Stimulated activated naive B cell treated with anti-CD40 and anti-IgM and Interleukin-4, amounts not matched to agents 10 μg/mL and 1 μg/mL and 100 μg/mL, for 72 hours (primary cell): ENCODE measurements around the gene MPHOSPH6.
"Not testable (repeated sequence)": the region's sequence is repeated elsewhere in the genome, so short reads cannot be mapped to it uniquely, and the experiment has no call there.

ENCODE experiments used
- ATAC-seq, 2 donors: fragments of 150-1000 bp; cut with Tn5 transposase; replicated peaks; 2 replicates each; pipeline ENCODE4 v1.10.0; 2021; ENCODE audit warnings: moderate library complexity in 1 of 2
- DNase-seq: peaks from one replicate; pipeline ENCODE4 v3.0.0; 2021
- H3K27ac Mint-ChIP-seq: one replicate; pipeline ENCODE4 v1.8.0; 2022; ENCODE audit warnings: mild to moderate bottlenecking, mixed read lengths
- H3K27me3 Mint-ChIP-seq, 2 donors: one replicate each; pipeline ENCODE4 v1.8.0; 2022; ENCODE audit warnings: mixed read lengths in 2 of 2
- H3K36me3 Mint-ChIP-seq, 2 donors: one replicate each; pipeline ENCODE4 v1.8.0; 2022; ENCODE audit warnings: mixed read lengths in 2 of 2, mild to moderate bottlenecking in 1 of 2
- H3K4me1 Mint-ChIP-seq, 2 donors: one replicate each; pipeline ENCODE4 v1.8.0; 2022; ENCODE audit warnings: mixed read lengths in 2 of 2, mild to moderate bottlenecking in 1 of 2
- H3K4me3 Mint-ChIP-seq, 2 donors: one replicate each; pipeline ENCODE4 v1.8.0; 2022; ENCODE audit warnings: mild to moderate bottlenecking in 2 of 2, mixed read lengths in 2 of 2, moderate library complexity in 1 of 2
- H3K9me3 Mint-ChIP-seq, 2 donors: one replicate each; pipeline ENCODE4 v1.8.0; 2022; ENCODE audit warnings: mixed read lengths in 2 of 2, mild to moderate bottlenecking in 1 of 2

The MPHOSPH6 gene

GRCh38 chr16:82119405-82119804 is 50.6 kb downstream of the MPHOSPH6 start:
- Mint-ChIP-seq H3K9me3 (no peaks in the 10 kb centered on the region), H3K4me3 (no peak overlapping the region), H3K36me3 (no peaks in the 10 kb centered on the region), H3K27me3 (peaks cover 0 to 11% of the 10 kb centered on the region in 2 donors), H3K27ac (no peak overlapping the region), H3K4me1 (no peaks in the 10 kb centered on the region)
- DNase-seq (no peak), ATAC-seq (no peak)

GRCh38 chr16:82118749-82119148 is 51.3 kb downstream of the MPHOSPH6 start:
- Mint-ChIP-seq H3K27me3 (peaks cover 1 to 17% of the 10 kb centered on the region in 2 donors), H3K4me1 (no peaks in the 10 kb centered on the region), H3K27ac (no peak overlapping the region), H3K4me3 (no peak overlapping the region), H3K9me3 (no peaks in the 10 kb centered on the region), H3K36me3 (no peaks in the 10 kb centered on the region)
- DNase-seq = no peak
- no peak for ATAC-seq

GRCh38 chr16:82116535-82116934 is 53.5 kb downstream of the MPHOSPH6 start:
- H3K27ac Mint-ChIP-seq = no peak overlapping the region
- DNase-seq (no peak), ATAC-seq (no peak)
- no peaks in the 10 kb centered on the region for H3K4me1 Mint-ChIP-seq
- H3K4me3 Mint-ChIP-seq = no peak overlapping the region
- H3K36me3 Mint-ChIP-seq = no peaks in the 10 kb centered on the region
- no peaks in the 10 kb centered on the region for H3K9me3 Mint-ChIP-seq
- peaks cover 7 to 18% of the 10 kb centered on the region in 2 donors for H3K27me3 Mint-ChIP-seq

GRCh38 chr16:82113741-82114140 is 56.3 kb downstream of the MPHOSPH6 start:
- ATAC-seq (no peak), DNase-seq (no peak)
- Mint-ChIP-seq H3K27me3 (peaks cover 12 to 23% of the 10 kb centered on the region in 2 donors), H3K9me3 (no peaks in the 10 kb centered on the region), H3K4me1 (peaks cover 0 to 7% of the 10 kb centered on the region in 2 donors), H3K4me3 (no peak overlapping the region), H3K27ac (no peak overlapping the region), H3K36me3 (no peaks in the 10 kb centered on the region)

- ATAC-seq = no peak
- no peak overlapping the region for H3K27ac Mint-ChIP-seq
- peaks cover 14 to 33% of the 10 kb centered on the region in 2 donors for H3K27me3 Mint-ChIP-seq
- H3K9me3 Mint-ChIP-seq = no peaks in the 10 kb centered on the region
- no peak for DNase-seq
- no peaks in the 10 kb centered on the region for H3K36me3 Mint-ChIP-seq
- peaks cover 0 to 8% of the 10 kb centered on the region in 2 donors for H3K4me1 Mint-ChIP-seq
- H3K4me3 Mint-ChIP-seq = no peak overlapping the region
Observed at GRCh38 chr16:82111944-82112343, 58.1 kb downstream of the MPHOSPH6 start.

GRCh38 chr16:82109266-82109665 is 60.8 kb downstream of the MPHOSPH6 start:
- ATAC-seq = peak in 1 of 2 donors; percentile 39
- H3K27ac Mint-ChIP-seq, H3K4me3 Mint-ChIP-seq, H3K9me3 Mint-ChIP-seq, H3K4me1 Mint-ChIP-seq, H3K36me3 Mint-ChIP-seq, DNase-seq: not testable (repeated sequence)
- H3K27me3 Mint-ChIP-seq = peaks cover 14 to 27% of the 10 kb centered on the region in 2 donors

GRCh38 chr16:82108774-82109173 is 61.2 kb downstream of the MPHOSPH6 start:
- H3K4me1 Mint-ChIP-seq = peaks cover 0 to 8% of the 10 kb centered on the region in 2 donors
- peaks cover 13 to 23% of the 10 kb centered on the region in 2 donors for H3K27me3 Mint-ChIP-seq

GRCh38 chr16:82108100-82108499 is 61.9 kb downstream of the MPHOSPH6 start:
- ATAC-seq = no peak
- Mint-ChIP-seq H3K27me3 (peaks cover 7 to 16% of the 10 kb centered on the region in 2 donors), H3K4me1 (peaks cover 0 to 8% of the 10 kb centered on the region in 2 donors), H3K4me3 (no peak overlapping the region), H3K9me3 (no peaks in the 10 kb centered on the region), H3K36me3 (no peaks in the 10 kb centered on the region), H3K27ac (no peak overlapping the region)
- no peak for DNase-seq

More at GRCh38 chr16:82108774-82109173, 61.2 kb downstream of the MPHOSPH6 start:
- Mint-ChIP-seq H3K36me3 (no peaks in the 10 kb centered on the region), H3K4me3 (no peak overlapping the region), H3K27ac (no peak overlapping the region), H3K9me3 (no peaks in the 10 kb centered on the region)
- DNase-seq (no peak), ATAC-seq (peak in 1 of 2 donors; percentile 12)

GRCh38 chr16:82105107-82105506 is 64.9 kb downstream of the MPHOSPH6 start:
- H3K36me3 Mint-ChIP-seq = no peaks in the 10 kb centered on the region
- no peak overlapping the region for H3K4me3 Mint-ChIP-seq
- DNase-seq (no peak), ATAC-seq (no peak)
- H3K4me1 Mint-ChIP-seq = peaks cover 0 to 8% of the 10 kb centered on the region in 2 donors
- H3K27me3 Mint-ChIP-seq = peaks cover 11 to 21% of the 10 kb centered on the region in 2 donors
- H3K9me3 Mint-ChIP-seq = no peaks in the 10 kb centered on the region
- no peak overlapping the region for H3K27ac Mint-ChIP-seq
